GM21723 (cell line): ENCODE data around the gene PKNOX1.
"Not testable (repeated sequence)": the region's sequence is repeated elsewhere in the genome, so short reads cannot be mapped to it uniquely, and the experiment has no call there.

Experiments used
- ATAC-seq: cut with Tn5 transposase; IDR thresholded peaks from one replicate; pipeline ENCODE4 v1.9.1; 2021; ENCODE audit warnings: mild to moderate bottlenecking, moderate library complexity; ENCODE audit not compliant: unreplicated experiment

The PKNOX1 gene

GRCh38 chr21:43016728-43017127, 42.4 kb downstream of the PKNOX1 start:
- no peak for ATAC-seq

GRCh38 chr21:43018519-43018918, 44.2 kb downstream of the PKNOX1 start:
- ATAC-seq, result no peak

GRCh38 chr21:43020177-43020576, 45.8 kb downstream of the PKNOX1 start:
- ATAC-seq, result no peak

GRCh38 chr21:43020771-43021170, 46.4 kb downstream of the PKNOX1 start:
- ATAC-seq, result no peak

GRCh38 chr21:43021191-43021590, 46.8 kb downstream of the PKNOX1 start:
- no peak for ATAC-seq

- ATAC-seq, result no peak
Measured at GRCh38 chr21:43021756-43022600, 47.6 kb downstream of the PKNOX1 start.

- no peak for ATAC-seq
Measured at GRCh38 chr21:43023175-43023574, 48.8 kb downstream of the PKNOX1 start.

- no peak for ATAC-seq
Measured at GRCh38 chr21:43024439-43025136, 50.2 kb downstream of the PKNOX1 start.

- no peak for ATAC-seq
Measured at GRCh38 chr21:43025636-43026180, 51.3 kb downstream of the PKNOX1 start.

- ATAC-seq, result no peak
Measured at GRCh38 chr21:43027846-43028731, 53.7 kb downstream of the PKNOX1 start.

- no peak for ATAC-seq
Measured at GRCh38 chr21:43029785-43030184, 55.4 kb downstream of the PKNOX1 start.

GRCh38 chr21:43031121-43031619, 56.8 kb downstream of the PKNOX1 start:
- ATAC-seq, result no peak

- ATAC-seq, result no peak
Measured at GRCh38 chr21:43034101-43034500, 59.7 kb downstream of the PKNOX1 start.

GRCh38 chr21:43034826-43035225, 60.5 kb downstream of the PKNOX1 start:
- ATAC-seq, result no peak

- ATAC-seq, result not testable (repeated sequence)
Measured at GRCh38 chr21:43036889-43037288, 62.5 kb downstream of the PKNOX1 start.

- not testable (repeated sequence) for ATAC-seq
Measured at GRCh38 chr21:43037918-43038658, 63.7 kb downstream of the PKNOX1 start.

- ATAC-seq, result not testable (repeated sequence)
Measured at GRCh38 chr21:43038659-43039044, 64.3 kb downstream of the PKNOX1 start.

- not testable (repeated sequence) for ATAC-seq
Measured at GRCh38 chr21:43042169-43042568, 67.8 kb downstream of the PKNOX1 start.

- not testable (repeated sequence) for ATAC-seq
Measured at GRCh38 chr21:43043291-43043690, 68.9 kb downstream of the PKNOX1 start.

GRCh38 chr21:43044547-43044946, 70.2 kb downstream of the PKNOX1 start:
- ATAC-seq, result not testable (repeated sequence)
